HepG2 (cell line): ENCODE results near the gene HDAC3. TPM values are rescaled to one million over a fixed set of nuclear protein-coding genes. Genes with fewer than 3 reads are reported as not detected.

Experiments
- DR1 ChIP-seq: sonication (generic); formaldehyde crosslinking; IDR thresholded peaks from 2 replicates; pipeline ENCODE4 v1.8.0; 2021; ENCODE audit warnings: mild to moderate bottlenecking, missing genetic modification reagents, inconsistent platforms
- ETV6 ChIP-seq: sonication (generic); formaldehyde crosslinking; conservative IDR thresholded peaks from 2 replicates; pipeline ENCODE4 v1.4.0; 2020; ENCODE audit warnings: missing genetic modification reagents
- GTF3A ChIP-seq: sonication (generic); formaldehyde crosslinking; conservative IDR thresholded peaks from 2 replicates; pipeline ENCODE4 v1.4.0; 2020; ENCODE audit warnings: mild to moderate bottlenecking, missing genetic modification reagents
- HNF4A ChIP-seq: sonication (generic); formaldehyde crosslinking; IDR thresholded peaks from 2 replicates; pipeline ENCODE4 v1.4.0; 2020; ENCODE audit warnings: missing genetic modification reagents
- HNRNPUL1 ChIP-seq: fragments of 200-400 bp; formaldehyde crosslinking; IDR thresholded peaks from 2 replicates; pipeline ENCODE4 v1.6.1; 2017; ENCODE audit warnings: low read depth, mild to moderate bottlenecking, low read length, moderate library complexity
- KDM2A ChIP-seq: sonication (generic); formaldehyde crosslinking; IDR thresholded peaks from 2 replicates; pipeline ENCODE4 v1.4.0; 2020; ENCODE audit warnings: low read depth, missing genetic modification reagents, borderline replicate concordance
- NFE2 ChIP-seq: sonication (generic); formaldehyde crosslinking; IDR thresholded peaks from 2 replicates; pipeline ENCODE4 v1.4.0; 2020; ENCODE audit warnings: missing genetic modification reagents
- PAX8 ChIP-seq: sonication (generic); formaldehyde crosslinking; IDR thresholded peaks from 2 replicates; pipeline ENCODE4 v1.8.0; 2022; ENCODE audit warnings: mild to moderate bottlenecking, missing genetic modification reagents, borderline replicate concordance
- RBM22 ChIP-seq: fragments of 200-400 bp; formaldehyde crosslinking; optimal IDR thresholded peaks from 2 replicates; pipeline ENCODE3; 2017; ENCODE audit warnings: mild to moderate bottlenecking, low read length, moderate library complexity
- REPIN1 ChIP-seq: sonication (generic); formaldehyde crosslinking; IDR thresholded peaks from 2 replicates; pipeline ENCODE4 v1.8.0; 2022; ENCODE audit warnings: missing genetic modification reagents, low read depth, mild to moderate bottlenecking, borderline replicate concordance
- RFX3 ChIP-seq: IDR thresholded peaks from 2 replicates; pipeline ENCODE4 v1.6.1; 2016; ENCODE audit warnings: missing biosample characterization, missing genetic modification reagents
- RORA ChIP-seq: sonication (generic); formaldehyde crosslinking; IDR thresholded peaks from 2 replicates; pipeline ENCODE4 v1.5.0; 2020; ENCODE audit warnings: mild to moderate bottlenecking, missing genetic modification reagents, moderate library complexity
- SAP130 ChIP-seq: IDR thresholded peaks from 2 replicates; pipeline ENCODE4 v1.6.1; 2016; ENCODE audit warnings: low read depth
- TMF1 ChIP-seq: sonication (generic); formaldehyde crosslinking; IDR thresholded peaks from 2 replicates; pipeline ENCODE4 v1.8.1; 2022; ENCODE audit warnings: low read depth, missing genetic modification reagents
- XRCC5 ChIP-seq: fragments of 200-400 bp; formaldehyde crosslinking; optimal IDR thresholded peaks from 2 replicates; pipeline ENCODE3; 2017; ENCODE audit warnings: mild to moderate bottlenecking, low read length
- ZIK1 ChIP-seq: sonication (generic); formaldehyde crosslinking; IDR thresholded peaks from 2 replicates; pipeline ENCODE4 v1.5.0; 2020; ENCODE audit warnings: mild to moderate bottlenecking, low read depth, missing genetic modification reagents, borderline replicate concordance
- ZNF264 ChIP-seq: sonication (generic); formaldehyde crosslinking; IDR thresholded peaks from 2 replicates; pipeline ENCODE4 v1.4.0; 2020; ENCODE audit warnings: missing genetic modification reagents
- ZNF354B ChIP-seq: sonication (generic); formaldehyde crosslinking; IDR thresholded peaks from 2 replicates; pipeline ENCODE4 v1.8.0; 2022; ENCODE audit warnings: mild to moderate bottlenecking, missing genetic modification reagents
- ZNF382 ChIP-seq: sonication (generic); formaldehyde crosslinking; IDR thresholded peaks from 2 replicates; pipeline ENCODE4 v1.5.0; 2020; ENCODE audit warnings: missing genetic modification reagents, mild to moderate bottlenecking, borderline replicate concordance
- ZNF616 ChIP-seq: sonication (generic); formaldehyde crosslinking; IDR thresholded peaks from 2 replicates; pipeline ENCODE4 v1.5.0; 2020; ENCODE audit warnings: low read depth, mild to moderate bottlenecking, missing genetic modification reagents
- ZSCAN25 ChIP-seq: sonication (generic); formaldehyde crosslinking; IDR thresholded peaks from 2 replicates; pipeline ENCODE4 v1.8.0; 2022; ENCODE audit warnings: mild to moderate bottlenecking, missing genetic modification reagents
- polyA plus RNA-seq, 8 experiments: library from polyadenylated mRNA; depleted of rRNA in 3 of 8; stranded (reverse) in 7 of 8; unstranded in 1 of 8; fragments of >200 nt; fragmentation: Illumina TruSeq in 4 of 8; extraction: Trizol in 4 of 8; gene quantifications; 2 replicates each; pipeline versions ENCODE4 v1.2.1 to v1.2.3, GENCODE V29; 2011 to 2016; ENCODE audit warnings: low read depth in 4 of 8, missing spikeins in 1 of 8, mixed read lengths in 1 of 8; ENCODE audit not compliant: insufficient read depth in 1 of 8
- total RNA-seq, 5 experiments: library from RNA; depleted of rRNA; stranded (reverse); fragments of >200 nt; fragmentation: Illumina TruSeq; extraction: Trizol; gene quantifications; 2 replicates each; pipeline ENCODE4 v1.2.3, GENCODE V29; 2016; ENCODE audit warnings: low read depth in 1 of 5
- TF ChIP-seq, protein P1 (sequence below): sonication (generic); formaldehyde crosslinking; IDR thresholded peaks from 2 replicates; pipeline ENCODE4 v1.4.0; 2020; ENCODE audit warnings: missing genetic modification reagents
- TF ChIP-seq, protein P2 (sequence below), 2 experiments: sonication (generic) in 1 of 2; formaldehyde crosslinking in 1 of 2; IDR thresholded peaks; 2 replicates each; pipeline versions ENCODE4 v1.6.1 to v1.9.0; 2014 to 2022; ENCODE audit warnings: antibody characterized with exemption in 1 of 2, borderline replicate concordance in 1 of 2, inconsistent platforms in 1 of 2, low read depth in 1 of 2, missing genetic modification reagents in 1 of 2

Gene HDAC3
- total and polyA plus RNA-seq, 2 of the 13 experiments (the other 11 are each of a cell fraction or from before 2014, with no cell fraction given) = 84.0 to 94.1 TPM

DNA sequence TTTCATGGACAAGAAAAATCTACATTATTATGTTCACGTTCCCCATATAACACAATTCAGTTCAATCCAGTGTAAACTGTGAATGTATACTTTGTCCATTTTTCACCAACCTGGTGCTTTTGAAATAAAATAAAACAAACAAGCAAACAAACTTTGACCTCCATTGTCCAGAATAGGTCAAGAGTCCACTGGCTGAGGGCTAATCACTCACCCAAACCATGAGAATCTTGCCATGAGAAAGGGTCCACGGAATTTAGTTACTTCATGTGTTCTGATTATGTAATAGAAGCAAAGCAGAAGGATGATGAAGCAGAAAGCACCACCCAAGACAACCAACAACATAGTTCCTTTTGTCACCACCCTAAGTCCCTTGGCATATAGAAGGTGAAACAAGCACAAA is 46.5 kb downstream of the HDAC3 start (continued):
- no peak for TF ChIP-seq XRCC5
- no peak for TF ChIP-seq NFE2 (CRISPR knock-in tag)
- 0 out of 2 replicates have a peak, but pooled peaks have one; percentile 9 for TF ChIP-seq ZNF264 (CRISPR knock-in tag)
- TF ChIP-seq ZNF382 (CRISPR knock-in tag) = no peak
- no peak for TF ChIP-seq ZNF616 (CRISPR knock-in tag)
- peak; percentile 67 for TF ChIP-seq SAP130
- no peak for TF ChIP-seq RFX3
- no peak for TF ChIP-seq TMF1 (CRISPR knock-in tag)
- TF ChIP-seq ZIK1 (CRISPR knock-in tag) = no peak
- TF ChIP-seq PAX8 (CRISPR knock-in tag) = no peak
- TF ChIP-seq GTF3A (CRISPR knock-in tag) = no peak
- TF ChIP-seq, protein P1, sequence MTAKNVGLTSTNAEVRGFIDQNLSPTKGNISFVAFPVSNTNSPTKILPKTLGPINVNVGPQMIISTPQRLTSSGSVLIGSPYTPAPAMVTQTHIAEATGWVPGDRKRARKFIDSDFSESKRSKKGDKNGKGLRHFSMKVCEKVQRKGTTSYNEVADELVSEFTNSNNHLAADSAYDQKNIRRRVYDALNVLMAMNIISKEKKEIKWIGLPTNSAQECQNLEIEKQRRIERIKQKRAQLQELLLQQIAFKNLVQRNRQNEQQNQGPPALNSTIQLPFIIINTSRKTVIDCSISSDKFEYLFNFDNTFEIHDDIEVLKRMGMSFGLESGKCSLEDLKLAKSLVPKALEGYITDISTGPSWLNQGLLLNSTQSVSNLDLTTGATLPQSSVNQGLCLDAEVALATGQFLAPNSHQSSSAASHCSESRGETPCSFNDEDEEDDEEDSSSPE = no peak
- TF ChIP-seq ETV6 (CRISPR knock-in tag) = no peak
- TF ChIP-seq ZNF354B (CRISPR knock-in tag) = no peak
- no peak for TF ChIP-seq KDM2A (CRISPR knock-in tag)
- TF ChIP-seq DR1 (CRISPR knock-in tag) = no peak
- peak; percentile 44; the same call in 1 of the 2 replicates for TF ChIP-seq REPIN1 (CRISPR knock-in tag)
- TF ChIP-seq HNF4A (CRISPR knock-in tag) = peak; percentile 94
- no peak for TF ChIP-seq RORA
- no peak for TF ChIP-seq ZSCAN25 (CRISPR knock-in tag)
- no peak for TF ChIP-seq HNRNPUL1
- TF ChIP-seq, protein P2, sequence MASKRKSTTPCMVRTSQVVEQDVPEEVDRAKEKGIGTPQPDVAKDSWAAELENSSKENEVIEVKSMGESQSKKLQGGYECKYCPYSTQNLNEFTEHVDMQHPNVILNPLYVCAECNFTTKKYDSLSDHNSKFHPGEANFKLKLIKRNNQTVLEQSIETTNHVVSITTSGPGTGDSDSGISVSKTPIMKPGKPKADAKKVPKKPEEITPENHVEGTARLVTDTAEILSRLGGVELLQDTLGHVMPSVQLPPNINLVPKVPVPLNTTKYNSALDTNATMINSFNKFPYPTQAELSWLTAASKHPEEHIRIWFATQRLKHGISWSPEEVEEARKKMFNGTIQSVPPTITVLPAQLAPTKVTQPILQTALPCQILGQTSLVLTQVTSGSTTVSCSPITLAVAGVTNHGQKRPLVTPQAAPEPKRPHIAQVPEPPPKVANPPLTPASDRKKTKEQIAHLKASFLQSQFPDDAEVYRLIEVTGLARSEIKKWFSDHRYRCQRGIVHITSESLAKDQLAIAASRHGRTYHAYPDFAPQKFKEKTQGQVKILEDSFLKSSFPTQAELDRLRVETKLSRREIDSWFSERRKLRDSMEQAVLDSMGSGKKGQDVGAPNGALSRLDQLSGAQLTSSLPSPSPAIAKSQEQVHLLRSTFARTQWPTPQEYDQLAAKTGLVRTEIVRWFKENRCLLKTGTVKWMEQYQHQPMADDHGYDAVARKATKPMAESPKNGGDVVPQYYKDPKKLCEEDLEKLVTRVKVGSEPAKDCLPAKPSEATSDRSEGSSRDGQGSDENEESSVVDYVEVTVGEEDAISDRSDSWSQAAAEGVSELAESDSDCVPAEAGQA (IDR thresholded peaks at IDR 0.05; ENCODE audit: low read depth) = no peak
- TF ChIP-seq, protein P2 (CRISPR knock-in tag; IDR thresholded peaks at IDR 0.05; ENCODE audit: borderline replicate concordance) = no peak
- no peak for TF ChIP-seq RBM22
